ENCODE data around the gene PROM1. TPM values are rescaled to one million over a fixed set of nuclear protein-coding genes. Genes with fewer than 3 reads are reported as not detected.

Gene PROM1
- total and polyA plus RNA-seq, 2 of the 13 experiments (the other 11 are each of a cell fraction or from before 2014, with no cell fraction given) = 3.9 to 16.4 TPM

DNA sequence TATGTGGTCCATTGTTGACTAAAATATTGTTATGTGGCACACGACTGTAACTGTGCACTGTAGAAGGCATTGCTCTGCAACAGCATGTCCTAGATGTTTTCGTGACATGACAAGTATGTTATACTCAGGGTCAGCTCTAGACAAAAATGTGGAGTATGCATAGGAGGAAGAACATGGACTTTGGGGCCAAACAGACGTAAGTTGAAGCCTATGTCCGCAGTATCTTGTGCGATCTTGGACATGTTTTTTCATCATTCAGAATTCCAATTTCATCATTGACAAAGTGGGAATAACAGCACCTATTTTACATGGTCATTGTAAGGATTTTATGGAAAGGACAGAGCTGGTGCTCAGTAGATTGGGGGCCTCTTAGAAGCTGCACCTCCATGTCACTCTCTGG lies 27.7 kb upstream of the PROM1 start (continued):
- TF ChIP-seq FOXP4 (CRISPR knock-in tag; IDR thresholded peaks at IDR 0.05) (no peak), ZNF589 (CRISPR knock-in tag; conservative IDR thresholded peaks at IDR 0.05) (no peak), ZNF878 (CRISPR knock-in tag; IDR thresholded peaks at IDR 0.05) (no peak), ZNF383 (CRISPR knock-in tag; IDR thresholded peaks at IDR 0.05; ENCODE audit: borderline replicate concordance) (no peak), NFAT5 (CRISPR knock-in tag; IDR thresholded peaks at IDR 0.05) (no peak), ZNF20 (CRISPR knock-in tag; IDR thresholded peaks at IDR 0.05) (no peak), ZNF615 (CRISPR knock-in tag; IDR thresholded peaks at IDR 0.05; ENCODE audit: borderline replicate concordance) (no peak), KDM5B (CRISPR knock-in tag; IDR thresholded peaks at IDR 0.05; ENCODE audit: borderline replicate concordance) (no peak), TBL1XR1 (IDR thresholded peaks at IDR 0.05; ENCODE audit: borderline replicate concordance, low read length, partially characterized antibody) (no peak), U2AF2 (IDR thresholded peaks at IDR 0.05; ENCODE audit: low read depth, low read length) (no peak), FOSL2 (CRISPR knock-in tag; IDR thresholded peaks at IDR 0.05) (no peak), ZNF574 (CRISPR knock-in tag; IDR thresholded peaks at IDR 0.05) (no peak), TMF1 (CRISPR knock-in tag; IDR thresholded peaks at IDR 0.05; ENCODE audit: low read depth) (no peak), KAT7 (CRISPR knock-in tag; IDR thresholded peaks at IDR 0.05; ENCODE audit: borderline replicate concordance) (no peak), RXRA (CRISPR knock-in tag; IDR thresholded peaks at IDR 0.05) (no peak), SOX6 (IDR thresholded peaks at IDR 0.05) (no peak), SOX6 (CRISPR knock-in tag; IDR thresholded peaks at IDR 0.05) (peak; percentile 15; the same call in 1 of the 2 replicates), CEBPZ (IDR thresholded peaks at IDR 0.05; ENCODE audit: low read length) (no peak)

Data from HepG2 (cell line).